ENCODE measurements around the gene ZNF546. TPM values are rescaled to one million over a fixed set of nuclear protein-coding genes. Genes with fewer than 3 reads are reported as not detected.

The ZNF546 gene
- total RNA-seq, 1 experiment from 2014 or later: 68.4 TPM

DNA sequence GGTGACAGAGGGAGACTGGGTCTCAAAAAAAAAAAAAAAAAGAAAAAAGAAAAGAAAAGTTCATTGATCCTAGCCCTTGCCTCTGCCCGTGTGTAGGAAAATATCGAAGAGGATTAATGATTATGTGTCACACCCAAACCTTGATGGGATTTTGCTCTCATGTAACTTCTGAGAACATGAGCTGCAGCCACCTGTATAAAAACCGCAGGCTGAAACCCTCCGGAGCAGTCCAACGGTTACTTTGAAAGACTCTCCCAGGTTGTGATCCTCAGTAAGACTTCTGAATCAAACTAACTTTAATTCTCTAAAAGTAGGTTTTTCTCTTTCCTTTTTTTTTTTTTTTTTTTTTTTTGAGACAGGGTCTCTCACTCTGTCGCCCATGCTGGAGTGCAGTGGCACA, 30.2 kb upstream of the ZNF546 start:
- DNase-seq (ENCODE audit: low read depth, low spot score): no peak
- H3K4me1 ChIP-seq (ENCODE audit: control insufficient read depth, insufficient read depth, low read length): peaks cover 8% of the 10 kb centered on the region
- no peak overlapping the region for H3K27ac ChIP-seq (ENCODE audit: low read length)
- intact Hi-C loops (cut with micrococcal nuclease; ENCODE audit: unreplicated experiment) (no loop called here), in situ Hi-C loops (cut with HindIII; ENCODE audit: low pct_unique_long_range_greater_than_20kb, low sequenced_read_pairs) (no loop called here)
- no peaks in the 10 kb centered on the region for H3K27me3 ChIP-seq (ENCODE audit: control insufficient read depth, insufficient read depth, low read length)
- no peaks in the 10 kb centered on the region for H3K36me3 ChIP-seq (ENCODE audit: control insufficient read depth, insufficient read depth, low read length)
- BruUV-seq (replicated peaks): no TSS peak
- TF ChIP-seq POLR2AphosphoS5 (IDR thresholded peaks at IDR 0.05; ENCODE audit: low read depth, low read length) (no peak), TCF7L2 (IDR thresholded peaks at IDR 0.05; ENCODE audit: low read depth, low read length) (no peak), SIN3A (IDR thresholded peaks at IDR 0.05; ENCODE audit: borderline replicate concordance, insufficient read depth, low read depth, low read length) (no peak), CTCF (IDR thresholded peaks at IDR 0.05) (no peak)
- TF ChIP-seq, protein P1, sequence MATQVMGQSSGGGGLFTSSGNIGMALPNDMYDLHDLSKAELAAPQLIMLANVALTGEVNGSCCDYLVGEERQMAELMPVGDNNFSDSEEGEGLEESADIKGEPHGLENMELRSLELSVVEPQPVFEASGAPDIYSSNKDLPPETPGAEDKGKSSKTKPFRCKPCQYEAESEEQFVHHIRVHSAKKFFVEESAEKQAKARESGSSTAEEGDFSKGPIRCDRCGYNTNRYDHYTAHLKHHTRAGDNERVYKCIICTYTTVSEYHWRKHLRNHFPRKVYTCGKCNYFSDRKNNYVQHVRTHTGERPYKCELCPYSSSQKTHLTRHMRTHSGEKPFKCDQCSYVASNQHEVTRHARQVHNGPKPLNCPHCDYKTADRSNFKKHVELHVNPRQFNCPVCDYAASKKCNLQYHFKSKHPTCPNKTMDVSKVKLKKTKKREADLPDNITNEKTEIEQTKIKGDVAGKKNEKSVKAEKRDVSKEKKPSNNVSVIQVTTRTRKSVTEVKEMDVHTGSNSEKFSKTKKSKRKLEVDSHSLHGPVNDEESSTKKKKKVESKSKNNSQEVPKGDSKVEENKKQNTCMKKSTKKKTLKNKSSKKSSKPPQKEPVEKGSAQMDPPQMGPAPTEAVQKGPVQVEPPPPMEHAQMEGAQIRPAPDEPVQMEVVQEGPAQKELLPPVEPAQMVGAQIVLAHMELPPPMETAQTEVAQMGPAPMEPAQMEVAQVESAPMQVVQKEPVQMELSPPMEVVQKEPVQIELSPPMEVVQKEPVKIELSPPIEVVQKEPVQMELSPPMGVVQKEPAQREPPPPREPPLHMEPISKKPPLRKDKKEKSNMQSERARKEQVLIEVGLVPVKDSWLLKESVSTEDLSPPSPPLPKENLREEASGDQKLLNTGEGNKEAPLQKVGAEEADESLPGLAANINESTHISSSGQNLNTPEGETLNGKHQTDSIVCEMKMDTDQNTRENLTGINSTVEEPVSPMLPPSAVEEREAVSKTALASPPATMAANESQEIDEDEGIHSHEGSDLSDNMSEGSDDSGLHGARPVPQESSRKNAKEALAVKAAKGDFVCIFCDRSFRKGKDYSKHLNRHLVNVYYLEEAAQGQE (IDR thresholded peaks at IDR 0.05; ENCODE audit: insufficient read depth in 1 of 2, low read depth in 2 of 2, low read length in 1 of 2): no peak
- no peak for ATAC-seq
- no peaks in the 10 kb centered on the region for H3K9me3 ChIP-seq (ENCODE audit: control insufficient read depth, insufficient read depth, low read depth, low read length)
- POLR2A ChIA-PET: interaction anchor here (0.6 to 0.9 kb wide), 8 partner anchors 9 to 197 kb away, joined by 3 to 12 read pairs (median 6); partner anchors contain the start of gene DYRK1B
- CTCF ChIA-PET: interaction anchor here (0.7 to 2.0 kb wide), 7 partner anchors 43 to 835 kb away, joined by 3 to 12 read pairs (median 5); no protein-coding TSS in a partner anchor
- H3K4me3 ChIP-seq (ENCODE audit: low read depth in 2 of 2, low read length in 2 of 2): no peak overlapping the region

DNA sequence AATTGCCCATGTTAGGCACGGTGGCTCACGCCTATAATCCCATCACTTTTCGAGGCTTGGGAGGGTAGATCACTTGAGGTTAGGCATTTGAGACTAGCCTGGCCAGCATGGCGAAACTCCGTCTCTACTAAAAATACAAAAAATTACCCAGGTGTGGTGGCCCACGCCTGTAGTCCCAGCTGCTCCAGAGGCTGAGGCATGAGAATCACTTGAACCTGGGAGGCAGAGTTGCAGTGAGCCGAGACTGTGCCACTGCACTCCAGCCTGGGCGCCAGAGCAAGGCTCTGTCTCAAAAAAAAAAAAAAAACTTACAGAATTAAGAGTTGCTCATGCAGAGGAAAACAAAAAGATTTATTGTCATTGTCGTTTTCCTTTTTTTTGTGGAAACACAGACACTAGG, 29.3 kb upstream of the ZNF546 start:
- Histone ChIP-seq H3K27ac (ENCODE audit: low read length) (no peak overlapping the region), H3K4me1 (ENCODE audit: control insufficient read depth, insufficient read depth, low read length) (peaks cover 17% of the 10 kb centered on the region), H3K4me3 (ENCODE audit: low read depth in 2 of 2, low read length in 2 of 2) (no peak overlapping the region), H3K36me3 (ENCODE audit: control insufficient read depth, insufficient read depth, low read length) (peaks cover 6% of the 10 kb centered on the region), H3K9me3 (ENCODE audit: control insufficient read depth, insufficient read depth, low read depth, low read length) (no peaks in the 10 kb centered on the region), H3K27me3 (ENCODE audit: control insufficient read depth, insufficient read depth, low read length) (no peaks in the 10 kb centered on the region)
- DNase-seq (ENCODE audit: low read depth, low spot score) (no peak), ATAC-seq (no peak)
- TF ChIP-seq TCF7L2 (IDR thresholded peaks at IDR 0.05; ENCODE audit: low read depth, low read length): no peak
- no peak for TF ChIP-seq CTCF (IDR thresholded peaks at IDR 0.05)
- TF ChIP-seq POLR2AphosphoS5 (IDR thresholded peaks at IDR 0.05; ENCODE audit: low read depth, low read length): no peak
- no peak for TF ChIP-seq SIN3A (IDR thresholded peaks at IDR 0.05; ENCODE audit: borderline replicate concordance, insufficient read depth, low read depth, low read length)
- TF ChIP-seq, protein P1 (IDR thresholded peaks at IDR 0.05; ENCODE audit: insufficient read depth in 1 of 2, low read depth in 2 of 2, low read length in 1 of 2): no peak
- no TSS peak for BruUV-seq (replicated peaks)
- in situ Hi-C loops (cut with HindIII; ENCODE audit: low pct_unique_long_range_greater_than_20kb, low sequenced_read_pairs) (no loop called here), intact Hi-C loops (cut with micrococcal nuclease; ENCODE audit: unreplicated experiment) (no loop called here)
- ChIA-PET POLR2A (interaction anchor here (0.9 kb wide), 1 partner anchor 134 kb away, joined by 12 read pairs; the partner anchor contains the start of gene DYRK1B), CTCF (interaction anchor here (0.6 to 3.6 kb wide), 4 partner anchors 73 to 351 kb away, joined by 3 to 149 read pairs (median 4); no protein-coding TSS in a partner anchor)

Measured in Panc1 (cell line).